PC-3 (cell line): ENCODE measurements around the gene ARHGAP22.

Source experiments
- CTCF ChIP-seq: fragments of 300-600 bp; sonication (generic); conservative IDR thresholded peaks from 2 replicates; pipeline ENCODE4 v1.5.1; 2017; ENCODE audit warnings: antibody characterized with exemption, low read depth, mild to moderate bottlenecking, low read length
- EZH2 ChIP-seq: fragments of 300-600 bp; sonication (generic); IDR thresholded peaks from one replicate; pipeline ENCODE4 v1.6.1; 2017; ENCODE audit warnings: antibody characterized with exemption, mild to moderate bottlenecking, low read length; ENCODE audit not compliant: unreplicated experiment
- EZH2phosphoT487 ChIP-seq: fragments of 300-600 bp; sonication (generic); IDR thresholded peaks from 2 replicates; pipeline ENCODE4 v1.6.1; 2018; ENCODE audit warnings: mild to moderate bottlenecking, antibody characterized with exemption, low read length, borderline replicate concordance

GRCh38 chr10:48514255-48514654, 90.6 kb downstream of the ARHGAP22 start:
- TF ChIP-seq CTCF (no peak), EZH2phosphoT487 (no peak), EZH2 (no peak)
